ENCODE measurements around the gene ACTR8. TPM values are rescaled to one million over a fixed set of nuclear protein-coding genes. Genes with fewer than 3 reads are reported as not detected.

The ACTR8 gene
- total and polyA plus RNA-seq, 12 donors, result 10.8 to 48.4 (median 36.5) TPM

DNA sequence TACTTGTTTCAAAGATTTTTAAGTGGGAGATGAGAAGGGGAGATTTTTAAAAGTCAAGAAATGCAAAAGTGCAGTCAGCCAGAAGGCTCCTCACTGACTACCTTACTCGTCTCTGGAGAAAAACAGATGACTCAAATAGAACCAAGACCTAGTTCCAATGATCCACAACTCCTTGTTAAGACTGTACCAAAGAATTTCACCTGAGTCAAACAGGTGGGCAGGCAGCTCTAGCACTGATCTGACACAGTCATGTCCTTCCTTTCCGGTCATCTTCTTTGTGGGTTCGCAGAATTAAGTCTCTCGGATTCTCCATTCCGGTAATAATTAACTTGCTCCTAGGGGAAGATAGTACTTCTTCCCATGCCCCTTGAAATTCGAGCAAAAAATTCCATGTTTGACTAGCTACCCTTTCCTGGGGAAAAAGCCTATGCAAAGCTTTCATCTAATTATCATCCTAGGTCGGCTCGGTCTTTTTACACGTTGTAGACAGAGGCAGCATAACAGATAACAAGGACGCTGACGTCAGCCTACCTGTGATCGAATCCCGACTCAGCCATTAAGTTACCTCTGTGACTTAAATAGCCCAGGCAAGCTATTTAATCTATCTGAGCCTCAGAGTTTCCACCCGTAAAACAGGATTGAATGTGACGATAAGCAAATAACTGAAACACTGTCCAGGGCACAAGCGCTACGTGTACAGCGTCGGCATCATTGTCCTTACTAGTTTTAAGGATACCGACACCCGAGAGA lies 8.9 kb upstream of the ACTR8 start:
- Histone ChIP-seq H3K4me3 (peak overlapping the region; percentile 76 to 97 (median 82)), H3K36me3 (peaks cover 0 to 27% (median 11%) of the 10 kb centered on the region in 9 donors), H3K9me3 (no peaks in the 10 kb centered on the region), H3K4me1 (peaks cover 0 to 40% (median 33%) of the 10 kb centered on the region in 9 donors), H3K27ac (peak overlapping the region; percentile 49 to 97 (median 92)), H3K27me3 (peaks cover 0 to 22% (median 0%) of the 10 kb centered on the region in 7 donors)
- DNase-seq, result no peak
- TF ChIP-seq, protein P1, sequence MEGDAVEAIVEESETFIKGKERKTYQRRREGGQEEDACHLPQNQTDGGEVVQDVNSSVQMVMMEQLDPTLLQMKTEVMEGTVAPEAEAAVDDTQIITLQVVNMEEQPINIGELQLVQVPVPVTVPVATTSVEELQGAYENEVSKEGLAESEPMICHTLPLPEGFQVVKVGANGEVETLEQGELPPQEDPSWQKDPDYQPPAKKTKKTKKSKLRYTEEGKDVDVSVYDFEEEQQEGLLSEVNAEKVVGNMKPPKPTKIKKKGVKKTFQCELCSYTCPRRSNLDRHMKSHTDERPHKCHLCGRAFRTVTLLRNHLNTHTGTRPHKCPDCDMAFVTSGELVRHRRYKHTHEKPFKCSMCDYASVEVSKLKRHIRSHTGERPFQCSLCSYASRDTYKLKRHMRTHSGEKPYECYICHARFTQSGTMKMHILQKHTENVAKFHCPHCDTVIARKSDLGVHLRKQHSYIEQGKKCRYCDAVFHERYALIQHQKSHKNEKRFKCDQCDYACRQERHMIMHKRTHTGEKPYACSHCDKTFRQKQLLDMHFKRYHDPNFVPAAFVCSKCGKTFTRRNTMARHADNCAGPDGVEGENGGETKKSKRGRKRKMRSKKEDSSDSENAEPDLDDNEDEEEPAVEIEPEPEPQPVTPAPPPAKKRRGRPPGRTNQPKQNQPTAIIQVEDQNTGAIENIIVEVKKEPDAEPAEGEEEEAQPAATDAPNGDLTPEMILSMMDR (IDR thresholded peaks at IDR 0.05), result no peak
- intact Hi-C loops (cut with DNase I), result loop anchor here in 2 of 10 donors (5.0 to 10.0 kb wide), 2 partner anchors 544 to 596 kb away; partner anchors contain the start of gene DCP1A (in 1 of the 2)
- WGBS, 2 donors, result 5% methylated on average over 21 of the region's 21 CpGs
- ATAC-seq, result peak in 3 of 8 donors; percentile 6 to 23 (median 8)

GRCh38 chr3:53888232-53888631 lies 6.3 kb upstream of the ACTR8 start:
- ATAC-seq (no peak), DNase-seq (no peak)
- TF ChIP-seq, protein P1 (IDR thresholded peaks at IDR 0.05), result no peak
- H3K27me3 ChIP-seq, result no peaks in the 10 kb centered on the region
- H3K4me3 ChIP-seq, result no peak overlapping the region
- H3K27ac ChIP-seq, result no peak overlapping the region
- no peaks in the 10 kb centered on the region for H3K9me3 ChIP-seq
- peaks cover 0 to 53% (median 28%) of the 10 kb centered on the region in 9 donors for H3K36me3 ChIP-seq
- H3K4me1 ChIP-seq, result peaks cover 0 to 40% (median 33%) of the 10 kb centered on the region in 9 donors
- intact Hi-C loops (cut with DNase I), result no loop called here
- WGBS, 2 donors, result 47 to 59% methylated on average over 1 of the region's 1 CpG

GRCh38 chr3:53887446-53887845 lies 5.5 kb upstream of the ACTR8 start:
- no peak overlapping the region for H3K4me3 ChIP-seq
- H3K27ac ChIP-seq, result no peak overlapping the region
- DNase-seq (no peak), ATAC-seq (no peak)
- H3K9me3 ChIP-seq, result no peaks in the 10 kb centered on the region
- peaks cover 0 to 38% (median 32%) of the 10 kb centered on the region in 9 donors for H3K4me1 ChIP-seq
- H3K36me3 ChIP-seq, result peaks cover 0 to 53% (median 28%) of the 10 kb centered on the region in 9 donors
- TF ChIP-seq, protein P1 (IDR thresholded peaks at IDR 0.05), result no peak
- intact Hi-C loops (cut with DNase I), result no loop called here
- H3K27me3 ChIP-seq, result no peaks in the 10 kb centered on the region

- TF ChIP-seq, protein P1 (IDR thresholded peaks at IDR 0.05), result no peak
- Histone ChIP-seq H3K4me1 (peaks cover 0 to 40% (median 34%) of the 10 kb centered on the region in 9 donors), H3K9me3 (no peaks in the 10 kb centered on the region), H3K36me3 (peaks cover 0 to 53% (median 28%) of the 10 kb centered on the region in 9 donors), H3K4me3 (no peak overlapping the region), H3K27me3 (no peaks in the 10 kb centered on the region), H3K27ac (no peak overlapping the region)
- ATAC-seq, result no peak
- intact Hi-C loops (cut with DNase I), result no loop called here
- DNase-seq, result no peak
- 87 to 90% methylated on average over 3 of the region's 3 CpGs for WGBS, 2 donors
Measured at GRCh38 chr3:53885239-53885638, 3.3 kb upstream of the ACTR8 start.

Measured in heart right ventricle (tissue), 16 donors.